Activated CD8-positive, alpha-beta memory T cell treated with anti-CD3 and anti-CD28 coated beads, Interleukin-2, amount 50 U/mL, for 24 hours (primary cell): Measurements from ENCODE around the gene ZBTB18.

ENCODE experiments used
- DNase-seq: peaks from one replicate; pipeline ENCODE4 v3.0.0-alpha.2; 2020; ENCODE audit errors: extremely low read depth

ZBTB18 gene

GRCh38 chr1:244062156-244062725 lies 11.2 kb downstream of the ZBTB18 start:
- no peak for DNase-seq

- no peak for DNase-seq
Measured at GRCh38 chr1:244063498-244063897, 12.4 kb downstream of the ZBTB18 start.

- DNase-seq, result no peak
Measured at GRCh38 chr1:244064621-244065020, 13.5 kb downstream of the ZBTB18 start.

GRCh38 chr1:244065063-244065793 lies 14.1 kb downstream of the ZBTB18 start:
- no peak for DNase-seq

- no peak for DNase-seq
Measured at GRCh38 chr1:244065960-244066388, 14.9 kb downstream of the ZBTB18 start.

GRCh38 chr1:244066954-244067716 lies 16.1 kb downstream of the ZBTB18 start:
- no peak for DNase-seq

GRCh38 chr1:244067893-244068292 lies 16.8 kb downstream of the ZBTB18 start:
- no peak for DNase-seq

- DNase-seq, result no peak
Measured at GRCh38 chr1:244068567-244068966, 17.5 kb downstream of the ZBTB18 start.

GRCh38 chr1:244069326-244069898 lies 18.3 kb downstream of the ZBTB18 start:
- no peak for DNase-seq

GRCh38 chr1:244074559-244075171 lies 23.6 kb downstream of the ZBTB18 start:
- DNase-seq, result no peak

GRCh38 chr1:244075247-244075722 lies 24.2 kb downstream of the ZBTB18 start:
- no peak for DNase-seq

- DNase-seq, result no peak
Measured at GRCh38 chr1:244076740-244077139, 25.7 kb downstream of the ZBTB18 start.

- DNase-seq, result no peak
Measured at GRCh38 chr1:244077473-244078220, 26.6 kb downstream of the ZBTB18 start.

- DNase-seq, result no peak
Measured at GRCh38 chr1:244080343-244080929, 29.4 kb downstream of the ZBTB18 start.

- no peak for DNase-seq
Measured at GRCh38 chr1:244082969-244083368, 31.9 kb downstream of the ZBTB18 start.

- no peak for DNase-seq
Measured at GRCh38 chr1:244083383-244083943, 32.4 kb downstream of the ZBTB18 start.

GRCh38 chr1:244084763-244085162 lies 33.7 kb downstream of the ZBTB18 start:
- DNase-seq, result no peak

- DNase-seq, result no peak
Measured at GRCh38 chr1:244085891-244086290, 34.8 kb downstream of the ZBTB18 start.

- DNase-seq, result no peak
Measured at GRCh38 chr1:244087021-244087560, 36.0 kb downstream of the ZBTB18 start.

- DNase-seq, result no peak
Measured at GRCh38 chr1:244087611-244088010, 36.5 kb downstream of the ZBTB18 start.
